KG1 (cell line): ENCODE data around the gene EPSTI1.

Experiments
- DNase-seq: peaks from one replicate; lab custom pipeline; 2025; lab: John Stamatoyannopoulos, UW

EPSTI1 gene

GRCh38 chr13:42971691-42972347 is 20.2 kb downstream of the EPSTI1 start:
- DNase-seq = no peak

GRCh38 chr13:42970824-42971690 is 21.0 kb downstream of the EPSTI1 start:
- DNase-seq = peak; percentile 40

GRCh38 chr13:42969565-42970172 is 22.4 kb downstream of the EPSTI1 start:
- DNase-seq = peak; percentile 47

GRCh38 chr13:42968906-42969305 is 23.1 kb downstream of the EPSTI1 start:
- DNase-seq = no peak

- DNase-seq = no peak
These were observed 24.4 kb downstream of the EPSTI1 start for GRCh38 chr13:42967660-42968059.

- no peak for DNase-seq
These were observed 26.8 kb downstream of the EPSTI1 start for GRCh38 chr13:42965281-42965680.

- DNase-seq = no peak
These were observed 27.3 kb downstream of the EPSTI1 start for GRCh38 chr13:42964761-42965161.

- DNase-seq = no peak
These were observed 32.4 kb downstream of the EPSTI1 start for GRCh38 chr13:42959615-42960014.

GRCh38 chr13:42957881-42958280 is 34.2 kb downstream of the EPSTI1 start:
- DNase-seq = no peak

- no peak for DNase-seq
These were observed 41.9 kb downstream of the EPSTI1 start for GRCh38 chr13:42950181-42950580.

- DNase-seq = no peak
These were observed 44.1 kb downstream of the EPSTI1 start for GRCh38 chr13:42947925-42948324.

GRCh38 chr13:42946927-42947326 is 45.1 kb downstream of the EPSTI1 start:
- no peak for DNase-seq

- no peak for DNase-seq
These were observed 62.0 kb downstream of the EPSTI1 start for GRCh38 chr13:42929886-42930535.

GRCh38 chr13:42926555-42926954 is 65.5 kb downstream of the EPSTI1 start:
- DNase-seq = no peak

- no peak for DNase-seq
These were observed 66.0 kb downstream of the EPSTI1 start for GRCh38 chr13:42926043-42926442.

- no peak for DNase-seq
These were observed 66.4 kb downstream of the EPSTI1 start for GRCh38 chr13:42925626-42926025.

- no peak for DNase-seq
These were observed 67.7 kb downstream of the EPSTI1 start for GRCh38 chr13:42924344-42924743.

- no peak for DNase-seq
These were observed 84.3 kb downstream of the EPSTI1 start for GRCh38 chr13:42907745-42908144.

GRCh38 chr13:42906257-42906656 is 85.8 kb downstream of the EPSTI1 start:
- no peak for DNase-seq

GRCh38 chr13:42905579-42905978 is 86.5 kb downstream of the EPSTI1 start:
- DNase-seq = no peak

- DNase-seq = no peak
These were observed 92.8 kb downstream of the EPSTI1 start for GRCh38 chr13:42899266-42899665.

GRCh38 chr13:42895776-42896175 is 96.3 kb downstream of the EPSTI1 start:
- no peak for DNase-seq
